Activated naive CD4-positive, alpha-beta T cell treated with anti-CD3 and anti-CD28 coated beads, Interleukin-2, amount 50 U/mL, for 16 hours (primary cell): ENCODE results near the gene RELN.
"Not testable (repeated sequence)": the region's sequence is repeated elsewhere in the genome, so short reads cannot be mapped to it uniquely, and the experiment has no call there.

Experiments
- DNase-seq: peaks from one replicate; pipeline ENCODE4 v3.0.0-alpha.2; 2020

The RELN gene

GRCh38 chr7:103989200-103989784 lies at the start of gene RELN:
Gene RELN, minus strand, starts transcription at chr7:103989658. Its CDS starts 302 bp downstream, at chr7:103989356.
- no peak for DNase-seq

DNA sequence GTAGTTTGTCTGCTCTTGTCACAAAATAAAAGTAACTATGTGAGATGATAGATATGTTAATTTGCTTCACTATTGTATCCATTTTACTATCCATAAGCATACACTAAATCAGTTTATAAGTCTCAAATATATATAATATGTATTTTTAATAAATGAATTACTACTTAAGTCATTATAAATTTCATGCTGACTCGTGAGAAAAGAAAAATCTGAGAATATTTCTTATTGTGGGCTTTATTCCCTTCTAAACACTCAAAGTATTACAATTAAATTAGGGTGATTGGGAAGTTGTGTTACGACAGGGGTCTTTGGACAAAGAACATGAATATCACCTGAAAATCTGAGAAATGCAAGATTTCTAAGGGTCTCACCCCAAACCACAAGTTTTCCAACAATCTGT lies 48.7 kb upstream of the RELN start:
- DNase-seq = no peak

- DNase-seq = not testable (repeated sequence)
These were observed 47.4 kb upstream of the RELN start for GRCh38 chr7:104036889-104037288.

- DNase-seq = no peak
These were observed 45.9 kb upstream of the RELN start for GRCh38 chr7:104035351-104035750.

GRCh38 chr7:104034679-104035078 lies 45.2 kb upstream of the RELN start:
- no peak for DNase-seq

GRCh38 chr7:104033837-104034236 lies 44.4 kb upstream of the RELN start:
- DNase-seq = no peak

DNA sequence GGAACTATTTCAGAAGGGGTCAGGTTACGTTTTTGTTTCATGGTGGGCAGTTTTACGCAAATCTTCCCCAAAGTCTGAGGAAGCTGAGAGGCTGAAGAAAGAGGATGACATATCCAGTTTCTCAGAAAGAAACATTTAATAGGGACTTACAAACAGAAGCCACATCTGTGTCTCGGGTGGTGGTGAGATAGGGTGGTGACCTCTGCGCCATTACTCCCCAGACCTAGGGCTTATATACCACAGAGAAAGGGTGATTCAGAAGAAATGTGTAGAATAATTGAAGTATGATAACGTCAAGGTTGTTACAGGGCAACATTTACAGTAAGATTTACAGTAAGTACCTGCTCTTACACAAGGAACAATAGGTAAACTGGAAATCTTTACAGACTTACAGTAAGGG lies 43.0 kb upstream of the RELN start:
- DNase-seq = no peak

- DNase-seq = no peak
These were observed 40.3 kb upstream of the RELN start for GRCh38 chr7:104029765-104030164.

- DNase-seq = no peak
These were observed 35.2 kb upstream of the RELN start for GRCh38 chr7:104024632-104025031.

DNA sequence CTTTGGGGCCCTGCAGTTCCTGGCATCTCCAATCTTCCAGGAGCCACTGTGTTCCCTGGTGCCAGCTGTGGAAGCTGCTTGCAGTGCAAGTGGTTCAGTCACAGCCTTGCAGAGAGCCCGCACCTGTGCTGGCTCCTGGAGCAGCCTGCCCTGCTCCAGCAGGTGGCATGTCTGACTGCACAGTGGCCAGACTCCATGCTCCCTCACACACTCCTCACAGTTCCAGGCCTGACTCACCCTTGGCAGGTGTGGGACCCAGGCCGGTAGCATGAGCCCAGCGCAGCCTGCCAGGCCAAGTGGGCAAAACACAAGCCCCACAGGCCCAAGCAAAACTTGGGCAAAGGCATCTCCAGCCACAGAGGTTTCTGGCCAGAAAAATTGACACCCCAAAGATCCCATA lies 33.6 kb upstream of the RELN start:
- no peak for DNase-seq

DNA sequence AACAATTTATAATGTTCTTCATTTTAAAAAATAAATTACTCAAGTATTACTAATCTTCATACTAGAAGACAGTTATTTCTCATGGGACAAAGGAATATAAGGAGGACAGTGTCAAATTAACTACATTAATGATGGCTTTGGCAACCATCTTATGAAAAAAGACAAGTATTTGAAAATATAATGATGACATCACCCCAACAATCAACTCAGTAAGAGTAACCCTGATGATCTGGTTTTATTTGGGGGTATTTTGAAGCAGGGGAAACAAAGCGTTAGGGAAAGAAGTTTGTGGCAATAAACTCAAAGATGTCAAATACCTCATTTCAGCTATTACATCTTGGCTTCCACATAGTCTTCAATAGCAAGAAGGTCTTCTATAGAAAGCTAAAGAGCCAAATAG lies 29.0 kb upstream of the RELN start:
- DNase-seq = no peak

DNA sequence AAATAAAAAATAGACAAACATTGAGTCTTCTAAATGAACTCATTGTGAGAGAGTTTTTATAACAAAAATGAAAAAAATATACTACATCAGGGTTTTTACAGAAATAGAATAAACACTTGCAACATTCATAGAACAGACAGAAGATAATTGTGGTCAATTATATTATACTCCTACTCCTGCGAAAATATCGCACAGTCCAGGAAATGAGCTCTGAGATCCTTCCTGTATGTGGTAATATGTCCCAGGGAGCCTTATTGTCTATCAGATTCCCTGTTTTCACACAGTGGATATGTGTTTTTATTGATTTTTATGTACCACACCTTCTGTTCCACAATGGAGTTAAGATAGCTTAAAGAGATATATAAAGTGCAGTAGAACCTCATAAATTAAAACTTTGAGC lies 27.5 kb upstream of the RELN start:
- DNase-seq = no peak

DNA sequence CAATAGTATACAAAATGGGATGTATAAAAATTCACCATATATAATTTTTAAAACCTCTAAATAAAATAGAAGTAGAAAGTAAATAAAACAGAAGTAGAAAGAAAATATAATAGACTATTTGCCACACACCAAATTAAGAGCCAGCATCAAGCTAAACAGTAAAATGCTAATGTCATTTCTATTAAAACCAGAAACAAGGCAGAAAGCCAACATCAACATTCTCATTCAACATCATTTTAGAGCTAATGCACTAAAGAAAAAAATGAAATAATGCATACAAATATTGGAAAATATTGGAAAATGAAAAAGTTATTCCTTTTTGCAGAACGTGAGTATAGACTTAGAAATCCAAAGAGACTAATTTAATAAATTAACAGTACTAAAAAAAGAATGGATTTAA lies 23.4 kb upstream of the RELN start:
- DNase-seq = no peak

- DNase-seq = no peak
These were observed 22.4 kb upstream of the RELN start for GRCh38 chr7:104011829-104012228.

- no peak for DNase-seq
These were observed 20.8 kb upstream of the RELN start for GRCh38 chr7:104010052-104010909.

DNA sequence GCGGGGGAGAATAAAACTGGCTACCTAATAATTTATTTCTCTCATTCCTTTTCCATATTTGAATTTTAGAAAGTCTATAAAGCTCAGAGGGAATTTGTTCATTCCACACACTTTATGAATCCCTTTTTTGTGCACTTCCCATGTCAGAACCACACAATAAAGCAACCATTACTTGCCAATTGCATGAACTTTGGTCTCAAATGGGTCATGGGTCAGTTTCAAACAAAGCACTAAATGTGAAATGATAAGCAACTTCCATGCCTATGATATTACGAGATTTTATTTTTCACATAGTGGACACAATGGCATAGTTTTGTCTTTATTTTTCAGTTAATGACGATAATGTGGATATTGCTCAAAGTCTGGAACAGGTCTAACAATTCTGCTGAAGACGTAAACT lies 18.6 kb upstream of the RELN start:
- no peak for DNase-seq

DNA sequence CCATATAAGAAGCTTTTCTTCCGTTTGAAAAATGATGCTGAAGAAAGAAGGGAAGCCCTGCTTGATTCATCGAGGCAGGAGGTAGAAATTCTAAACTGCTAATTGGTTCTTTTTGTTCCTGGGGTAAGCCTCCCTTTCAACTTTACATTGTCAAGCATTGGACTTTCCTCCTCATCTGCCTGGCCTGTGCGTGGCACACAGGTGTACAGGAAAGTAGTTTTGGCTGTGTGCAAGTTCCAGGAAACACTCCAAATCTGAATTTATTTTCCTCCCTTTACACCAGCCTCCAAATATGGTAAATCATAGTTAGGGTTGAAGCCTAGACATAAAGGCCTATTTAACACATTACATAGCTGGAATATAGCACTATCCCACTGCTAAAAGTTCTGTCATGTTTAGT lies 18.2 kb upstream of the RELN start:
- no peak for DNase-seq

GRCh38 chr7:104005197-104005596 lies 15.7 kb upstream of the RELN start:
- DNase-seq = no peak

- DNase-seq = no peak
These were observed 7.2 kb upstream of the RELN start for GRCh38 chr7:103996639-103997038.

DNA sequence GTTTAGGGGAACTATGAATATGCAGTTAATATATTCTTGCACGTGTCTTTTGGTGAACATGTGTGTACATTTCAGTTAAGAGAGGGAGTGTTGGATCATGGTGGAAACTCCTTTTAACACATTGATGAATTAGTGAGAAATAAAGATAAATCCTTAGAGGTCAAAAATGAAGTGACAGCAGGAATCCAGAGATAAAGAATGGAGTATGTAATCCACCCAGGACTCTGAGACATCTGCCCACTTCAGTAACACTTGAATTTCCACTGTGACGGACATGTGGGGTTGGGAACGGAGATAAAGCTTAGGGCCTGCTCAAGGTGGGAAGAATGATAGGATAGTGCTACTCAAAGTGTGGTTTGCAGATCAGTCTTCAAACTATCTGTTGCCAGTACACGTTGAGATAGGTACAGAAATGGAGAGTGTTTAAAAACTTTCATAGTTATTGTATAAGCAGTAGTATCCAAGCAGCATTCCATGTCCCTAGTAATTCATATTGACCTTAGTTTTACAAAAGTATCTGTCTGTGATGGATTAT lies 6.6 kb upstream of the RELN start:
- no peak for DNase-seq

DNA sequence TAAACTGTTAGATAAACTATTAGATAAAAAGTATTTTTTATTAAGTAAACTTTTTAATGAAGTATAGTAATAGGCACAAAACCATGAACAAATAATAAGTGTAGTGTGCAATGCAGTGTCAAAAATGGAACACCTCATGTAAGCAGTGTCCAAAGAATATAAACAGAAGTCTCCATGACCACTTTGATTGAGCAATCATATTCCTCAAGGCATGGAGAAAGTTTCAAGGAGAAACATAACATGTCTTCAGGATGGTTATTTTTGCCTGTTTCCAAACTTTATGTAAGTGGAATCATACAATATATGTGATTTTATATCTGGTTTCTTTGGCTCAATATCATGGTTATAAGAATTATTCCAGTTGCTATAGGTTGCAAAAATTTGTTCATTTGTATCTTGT lies 6.1 kb upstream of the RELN start:
- no peak for DNase-seq

DNA sequence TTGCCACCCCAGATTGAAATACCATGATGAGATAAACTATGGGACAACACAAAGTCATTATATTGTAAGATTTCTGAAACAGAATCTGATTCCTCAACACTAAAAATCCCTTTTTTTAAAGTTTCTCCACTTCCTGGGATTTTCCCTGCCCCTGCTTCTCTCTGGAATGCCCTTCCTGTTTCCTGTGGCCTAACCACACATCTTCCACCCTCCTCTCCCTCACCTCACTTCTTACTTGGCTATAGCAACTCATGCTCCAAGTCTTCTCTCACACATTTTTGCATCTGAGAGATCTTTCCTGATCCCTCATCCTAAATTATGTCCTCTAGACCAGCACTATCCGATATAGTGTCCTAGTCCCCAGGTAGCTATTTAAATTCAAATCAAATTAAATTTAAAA lies 4.1 kb upstream of the RELN start:
- DNase-seq = no peak

DNA sequence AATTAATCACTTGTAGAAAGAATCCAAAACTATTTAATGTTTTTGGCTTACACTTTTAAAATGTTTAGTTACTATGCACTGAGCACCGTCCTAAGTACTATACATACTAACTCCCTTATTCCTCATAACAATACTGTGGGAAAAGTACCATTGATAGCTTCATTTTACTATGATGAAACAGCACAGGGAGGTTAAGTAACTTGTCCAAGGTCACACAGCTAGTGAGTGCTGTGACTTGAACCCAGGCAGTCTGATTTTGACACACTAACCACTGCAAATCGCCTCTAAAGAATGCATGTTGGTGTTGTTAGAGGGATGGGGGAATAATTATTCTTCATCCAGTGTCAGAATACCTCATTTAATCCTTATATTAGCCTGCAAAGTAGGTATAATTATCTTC lies 1.9 kb upstream of the RELN start:
- no peak for DNase-seq

GRCh38 chr7:103990991-103991390 lies 1.5 kb upstream of the RELN start:
- no peak for DNase-seq
